HCT116 (cell line): ENCODE measurements around the gene ZNF749. TPM values are rescaled to one million over a fixed set of nuclear protein-coding genes. Genes with fewer than 3 reads are reported as not detected.
A peak's percentile ranks its signal among the peaks of the same experiment; 100 is the strongest.

Experiments
- ATAC-seq: fragments of 200-7000 bp; cut with Tn5 transposase; 2 replicates; pipeline ENCODE4 v1.9.1; 2020; ENCODE audit warnings: mild to moderate bottlenecking, moderate library complexity
- BruUV-seq: library from RNA; stranded (reverse); fragments of 400-500 nt; replicated peaks from 2 replicates; lab custom pipeline; 2021; lab: Mats Ljungman, UMichigan
- CTCF ChIA-PET: fragments of 300-600 bp; sonication (Branson Sonifier 250); formaldehyde crosslinking; loops from one replicate; lab custom pipeline; 2021; ENCODE audit warnings: antibody characterized with exemption; lab: Charles Lee
- POLR2A ChIA-PET: fragments of 300-600, 350-600 bp; sonication (Branson Sonifier 250); formaldehyde crosslinking; loops from one replicate; lab custom pipeline; 2021; ENCODE audit warnings: antibody characterized with exemption; lab: Charles Lee
- RAD21 ChIA-PET, 2 experiments: fragments of 300-600 bp; sonication (Branson Sonifier 250); formaldehyde crosslinking; loops; one replicate each; lab custom pipeline; 2023; ENCODE audit warnings: low total read pairs in 2 of 2; ENCODE audit not compliant: uncharacterized antibody in 2 of 2, unreplicated experiment in 2 of 2, low non-redundant PET in 1 of 2; lab: Charles Lee
- DNase-seq: peaks from one replicate; pipeline ENCODE4 v3.0.0-alpha.2; 2010; ENCODE audit warnings: low read depth, low spot score
- H2AFZ ChIP-seq: fragments of 200-600 bp; shearing (Covaris generic), sonication (generic); 2 replicates; pipeline ENCODE4 v1.6.1; 2017; ENCODE audit warnings: low read depth, mixed run types, mixed read lengths, antibody characterized with exemption, low read length; ENCODE audit not compliant: poor library complexity, severe bottlenecking
- H3K27ac ChIP-seq: 2 replicates; pipeline ENCODE4 v1.5.1; 2012; ENCODE audit warnings: low read depth, low read length
- H3K27me3 ChIP-seq: fragments of 200-600 bp; sonication (generic); 2 replicates; pipeline ENCODE4 v1.6.1; 2016; ENCODE audit warnings: mixed run types, low read length, mixed read lengths; ENCODE audit not compliant: insufficient read depth
- H3K36me3 ChIP-seq, 2 experiments: fragments of 200-500 bp in 1 of 2; fragments of 200-600 bp in 1 of 2; sonication (Bioruptor generic) in 1 of 2; sonication (generic) in 1 of 2; 2 replicates each; pipeline versions ENCODE4 v1.5.1 to v1.6.1; 2014 to 2016; ENCODE audit warnings: low read length in 2 of 2, inconsistent platforms in 1 of 2, mixed read lengths in 1 of 2, mixed run types in 1 of 2; ENCODE audit not compliant: insufficient read depth in 2 of 2, control insufficient read depth in 1 of 2
- H3K4me1 ChIP-seq, 2 experiments: fragments of 200-600 bp in 1 of 2; sonication (generic) in 1 of 2; 2 replicates each; pipeline versions ENCODE4 v1.5.1 to v1.6.1; 2012 to 2017; ENCODE audit warnings: low read length in 2 of 2, inconsistent platforms in 1 of 2, mild to moderate bottlenecking in 1 of 2, mixed read lengths in 1 of 2, mixed run types in 1 of 2, moderate library complexity in 1 of 2; ENCODE audit not compliant: insufficient read depth in 2 of 2, control insufficient read depth in 1 of 2
- H3K4me2 ChIP-seq: fragments of 200-600 bp; sonication (generic); 2 replicates; pipeline ENCODE4 v1.6.1; 2017; ENCODE audit warnings: mixed run types, low read length, mixed read lengths
- H3K4me3 ChIP-seq, 2 experiments: fragments of 200-600 bp in 1 of 2; sonication (generic) in 1 of 2; replicated peaks in 1 of 2; 2 replicates each; pipeline ENCODE4 v1.5.1; 2011 to 2016; ENCODE audit warnings: low read length in 2 of 2, control low read depth in 1 of 2, low read depth in 1 of 2, mild to moderate bottlenecking in 1 of 2, mixed read lengths in 1 of 2, mixed run types in 1 of 2
- H3K79me2 ChIP-seq: fragments of 200-600 bp; sonication (generic); 2 replicates; pipeline ENCODE4 v1.6.1; 2017; ENCODE audit warnings: mild to moderate bottlenecking, mixed run types, low read length, moderate library complexity, mixed read lengths; ENCODE audit not compliant: insufficient read depth
- H3K9ac ChIP-seq: fragments of 200-600 bp; sonication (generic); 2 replicates; pipeline ENCODE4 v1.6.1; 2016; ENCODE audit warnings: low read length, mixed read lengths
- H3K9me2 ChIP-seq: fragments of 200-600 bp; sonication (generic), shearing (Covaris generic); 2 replicates; pipeline ENCODE4 v1.6.1; 2017; ENCODE audit warnings: mixed run types, mild to moderate bottlenecking, moderate library complexity; ENCODE audit not compliant: insufficient read depth
- H3K9me3 ChIP-seq, 2 experiments: fragments of 200-500 bp in 1 of 2; fragments of 200-600 bp in 1 of 2; sonication (Bioruptor generic) in 1 of 2; sonication (generic) in 1 of 2; 2 replicates each; pipeline ENCODE4 v1.6.1; 2014 to 2017; ENCODE audit warnings: low read length in 2 of 2, mixed read lengths in 2 of 2, inconsistent platforms in 1 of 2, low read depth in 1 of 2, mild to moderate bottlenecking in 1 of 2, mixed run types in 1 of 2, moderate library complexity in 1 of 2; ENCODE audit not compliant: control insufficient read depth in 1 of 2, insufficient read depth in 1 of 2
- H4K20me1 ChIP-seq: fragments of 200-600 bp; sonication (generic), shearing (Covaris generic); 2 replicates; pipeline ENCODE4 v1.6.1; 2017; ENCODE audit warnings: mixed run types, mild to moderate bottlenecking, moderate library complexity; ENCODE audit not compliant: insufficient read depth
- CBX3 ChIP-seq: IDR thresholded peaks from 2 replicates; pipeline ENCODE4 v1.6.1; 2012; ENCODE audit warnings: low read depth
- CEBPB ChIP-seq: IDR thresholded peaks from 2 replicates; pipeline ENCODE4 v1.6.1; 2012; ENCODE audit warnings: low read depth
- CTCF ChIP-seq, 3 experiments: fragments of 200-600 bp in 1 of 3; sonication (generic) in 1 of 3; IDR thresholded peaks in 2 of 3; conservative IDR thresholded peaks in 1 of 3; 2 replicates each; pipeline ENCODE4 v1.5.1; 2012 to 2017; ENCODE audit warnings: low read depth in 2 of 3, low read length in 2 of 3, antibody characterized with exemption in 1 of 3, borderline replicate concordance in 1 of 3, control low read depth in 1 of 3, mild to moderate bottlenecking in 1 of 3, mixed read lengths in 1 of 3, mixed run types in 1 of 3, moderate library complexity in 1 of 3; ENCODE audit not compliant: insufficient read depth in 1 of 3
- EZH2 ChIP-seq: fragments of 200-600 bp; sonication (generic); IDR thresholded peaks from 2 replicates; pipeline ENCODE4 v1.6.1; 2017; ENCODE audit warnings: antibody characterized with exemption, mixed run types
- JUND ChIP-seq: IDR thresholded peaks from 2 replicates; pipeline ENCODE4 v1.6.1; 2012
- POLR2AphosphoS5 ChIP-seq: IDR thresholded peaks from 2 replicates; pipeline ENCODE4 v1.6.1; 2011; ENCODE audit warnings: mild to moderate bottlenecking, low read depth, low read length, moderate library complexity
- RAD21 ChIP-seq: IDR thresholded peaks from 2 replicates; pipeline ENCODE4 v1.6.1; 2012; ENCODE audit warnings: low read depth, mild to moderate bottlenecking
- SIN3A ChIP-seq: IDR thresholded peaks from 2 replicates; pipeline ENCODE4 v1.6.1; 2012; ENCODE audit warnings: low read depth
- TCF7L2 ChIP-seq: IDR thresholded peaks from 2 replicates; pipeline ENCODE4 v1.7.0; 2011; ENCODE audit warnings: borderline replicate concordance, inconsistent platforms; ENCODE audit not compliant: insufficient read depth, insufficient read length; ENCODE audit errors: extremely low read depth
- YY1 ChIP-seq: IDR thresholded peaks from 2 replicates; pipeline ENCODE4 v1.6.1; 2011; ENCODE audit warnings: low read length, low read depth, moderate library complexity, mild to moderate bottlenecking; ENCODE audit not compliant: insufficient replicate concordance; ENCODE audit errors: extremely low read depth
- ZNF274 ChIP-seq: fragments of 200-500 bp; sonication (Bioruptor generic); IDR thresholded peaks from 2 replicates; pipeline ENCODE4 v1.6.1; 2014; ENCODE audit warnings: mild to moderate bottlenecking, low read depth, low read length, inconsistent platforms
- intact Hi-C: fragments of 100-400 bp; cut with micrococcal nuclease; formaldehyde crosslinking; loops from 2 replicates; pipeline ENCODE4 v1.10.0; 2022
- total RNA-seq: library from RNA; stranded (reverse); gene quantifications from one replicate; pipeline ENCODE4 v1.2.1, GENCODE V29; 2021; ENCODE audit not compliant: unreplicated experiment
- TF ChIP-seq, protein P1 (sequence below): IDR thresholded peaks from 2 replicates; pipeline ENCODE4 v1.6.1; 2012; ENCODE audit warnings: low read depth

Gene ZNF749
- total RNA-seq, 1 experiment from 2014 or later = 18.0 TPM

GRCh38 chr19:57421037-57421436 lies 14.1 kb upstream of the ZNF749 start:
- TSS peak; percentile 16 for BruUV-seq
- TF ChIP-seq RAD21 = no peak
- intact Hi-C loops = no loop called here

GRCh38 chr19:57434386-57435061 lies 601 bp upstream of the ZNF749 start:
- Histone ChIP-seq H3K36me3 (peaks cover 3 to 10% of the 10 kb centered on the region in 2 experiments; a peak in 1 of 4 replicates), H3K4me3 (peak overlapping the region; percentile 90 to 97), H3K4me1 (peaks cover 0 to 16% of the 10 kb centered on the region in 2 experiments; a peak in 3 of 4 replicates), H3K79me2 (peaks cover 38% of the 10 kb centered on the region), H3K27me3 (no peaks in the 10 kb centered on the region), H3K9me3 (no peaks in the 10 kb centered on the region; a peak in 1 of 4 replicates), H2AFZ (peak overlapping the region; percentile 84), H3K27ac (0 out of 2 replicates have a peak overlapping the region, but pooled peaks have one; percentile 1), H4K20me1 (no peaks in the 10 kb centered on the region), H3K9me2 (no peaks in the 10 kb centered on the region), H3K4me2 (peak overlapping the region; percentile 97), H3K9ac (peak overlapping the region; percentile 84; the same call in 1 of the 2 replicates)
- RAD21 ChIA-PET = no interaction called here
- CTCF ChIA-PET = no interaction called here
- POLR2A ChIA-PET = interaction anchor here (0.6 to 1.1 kb wide), 4 partner anchors 8 to 247 kb away, joined by 3 read pairs; partner anchors contain the start of genes ZNF548 and ZNF551
- BruUV-seq = TSS peak; percentile 92
- ATAC-seq = peak; percentile 4
- TF ChIP-seq ZNF274 (no peak), POLR2AphosphoS5 (no peak), CBX3 (no peak), JUND (no peak), CEBPB (no peak), CTCF (IDR thresholded peaks at IDR 0.05 in 2 of 3, conservative IDR thresholded peaks at IDR 0.05 in 1 of 3; ENCODE audit: borderline replicate concordance in 1 of 3, insufficient read depth in 1 of 3, low read depth in 2 of 3, low read length in 2 of 3) (no peak), YY1 (no peak), SIN3A (no peak), RAD21 (no peak), EZH2 (no peak), TCF7L2 (no peak)
- TF ChIP-seq, protein P1, sequence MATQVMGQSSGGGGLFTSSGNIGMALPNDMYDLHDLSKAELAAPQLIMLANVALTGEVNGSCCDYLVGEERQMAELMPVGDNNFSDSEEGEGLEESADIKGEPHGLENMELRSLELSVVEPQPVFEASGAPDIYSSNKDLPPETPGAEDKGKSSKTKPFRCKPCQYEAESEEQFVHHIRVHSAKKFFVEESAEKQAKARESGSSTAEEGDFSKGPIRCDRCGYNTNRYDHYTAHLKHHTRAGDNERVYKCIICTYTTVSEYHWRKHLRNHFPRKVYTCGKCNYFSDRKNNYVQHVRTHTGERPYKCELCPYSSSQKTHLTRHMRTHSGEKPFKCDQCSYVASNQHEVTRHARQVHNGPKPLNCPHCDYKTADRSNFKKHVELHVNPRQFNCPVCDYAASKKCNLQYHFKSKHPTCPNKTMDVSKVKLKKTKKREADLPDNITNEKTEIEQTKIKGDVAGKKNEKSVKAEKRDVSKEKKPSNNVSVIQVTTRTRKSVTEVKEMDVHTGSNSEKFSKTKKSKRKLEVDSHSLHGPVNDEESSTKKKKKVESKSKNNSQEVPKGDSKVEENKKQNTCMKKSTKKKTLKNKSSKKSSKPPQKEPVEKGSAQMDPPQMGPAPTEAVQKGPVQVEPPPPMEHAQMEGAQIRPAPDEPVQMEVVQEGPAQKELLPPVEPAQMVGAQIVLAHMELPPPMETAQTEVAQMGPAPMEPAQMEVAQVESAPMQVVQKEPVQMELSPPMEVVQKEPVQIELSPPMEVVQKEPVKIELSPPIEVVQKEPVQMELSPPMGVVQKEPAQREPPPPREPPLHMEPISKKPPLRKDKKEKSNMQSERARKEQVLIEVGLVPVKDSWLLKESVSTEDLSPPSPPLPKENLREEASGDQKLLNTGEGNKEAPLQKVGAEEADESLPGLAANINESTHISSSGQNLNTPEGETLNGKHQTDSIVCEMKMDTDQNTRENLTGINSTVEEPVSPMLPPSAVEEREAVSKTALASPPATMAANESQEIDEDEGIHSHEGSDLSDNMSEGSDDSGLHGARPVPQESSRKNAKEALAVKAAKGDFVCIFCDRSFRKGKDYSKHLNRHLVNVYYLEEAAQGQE = no peak
- DNase-seq = no peak
- intact Hi-C loops = loop anchor here (10.0 kb wide), 1 partner anchor 140 kb away; the partner anchor contains the start of gene ZNF416

More at GRCh38 chr19:57421037-57421436, 14.1 kb upstream of the ZNF749 start:
- H3K36me3 ChIP-seq = peaks cover 9 to 23% of the 10 kb centered on the region in 2 experiments; a peak in 3 of 4 replicates
- no peaks in the 10 kb centered on the region for H3K4me1 ChIP-seq
- H3K9me2 ChIP-seq = no peaks in the 10 kb centered on the region
- H2AFZ ChIP-seq = no peak overlapping the region
- RAD21 ChIA-PET = no interaction called here
- POLR2A ChIA-PET = no interaction called here
- peaks cover 0 to 19% of the 10 kb centered on the region in 2 experiments; a peak in 2 of 4 replicates for H3K9me3 ChIP-seq
- H3K79me2 ChIP-seq = no peaks in the 10 kb centered on the region
- no peak overlapping the region for H3K4me2 ChIP-seq
- H3K9ac ChIP-seq = no peak overlapping the region
- ATAC-seq (no peak), DNase-seq (no peak)
- no peak overlapping the region for H3K27ac ChIP-seq
- no peak overlapping the region for H3K4me3 ChIP-seq
- H3K27me3 ChIP-seq = no peaks in the 10 kb centered on the region
- CTCF ChIA-PET = no interaction called here
- H4K20me1 ChIP-seq = no peaks in the 10 kb centered on the region
